GM13976 (cell line): ENCODE data around the gene STK32B.

Experiments used
- DNase-seq: peaks from one replicate; pipeline ENCODE4 v3.0.0; 2012; ENCODE audit warnings: low spot score
- CTCF ChIP-seq: IDR thresholded peaks from 2 replicates; pipeline ENCODE4 v1.5.1; 2012; ENCODE audit warnings: borderline replicate concordance, mild to moderate bottlenecking; ENCODE audit not compliant: insufficient read depth; ENCODE audit errors: extremely low read depth, missing control alignments, control extremely low read depth
- in situ Hi-C: fragments of 300-500 bp; cut with MboI; formaldehyde crosslinking; loops from one replicate; pipeline ENCODE4 v1.12.0; 2022; ENCODE audit warnings: low sequenced_read_pairs, mixed read lengths, inconsistent platforms; ENCODE audit not compliant: unreplicated experiment

Gene STK32B

GRCh38 chr4:5098176-5098575 lies 46.9 kb downstream of the STK32B start:
- no peak for DNase-seq
- no peak for TF ChIP-seq CTCF
- in situ Hi-C loops, result no loop called here

GRCh38 chr4:5100336-5100735 lies 49.1 kb downstream of the STK32B start:
- in situ Hi-C loops, result no loop called here
- TF ChIP-seq CTCF, result no peak
- no peak for DNase-seq

- no peak for TF ChIP-seq CTCF
- in situ Hi-C loops, result no loop called here
- DNase-seq, result no peak
Observed at GRCh38 chr4:5100986-5101385, 49.7 kb downstream of the STK32B start.

DNA sequence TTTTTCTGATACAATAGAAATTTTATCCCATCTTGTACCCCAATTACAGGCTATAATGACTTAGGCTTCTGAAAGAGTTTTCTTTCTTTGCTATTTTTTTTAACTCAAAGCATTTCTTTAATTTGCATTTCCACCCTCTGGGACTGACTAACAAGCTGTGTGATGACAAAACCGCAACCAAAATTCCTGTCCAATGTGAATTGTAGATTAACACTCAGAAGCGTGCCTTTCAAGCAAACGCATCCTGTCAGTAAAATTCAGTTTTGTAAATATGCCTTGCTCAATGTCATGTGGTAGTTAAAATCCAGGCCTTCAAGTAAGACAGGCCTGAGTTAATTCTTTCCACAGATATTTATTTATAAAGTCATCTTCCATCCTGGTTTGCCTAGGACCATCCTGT lies 50.3 kb downstream of the STK32B start:
- no peak for DNase-seq
- TF ChIP-seq CTCF, result no peak
- in situ Hi-C loops, result no loop called here

- no peak for DNase-seq
- TF ChIP-seq CTCF, result no peak
- in situ Hi-C loops, result no loop called here
Observed at GRCh38 chr4:5110901-5111300, 59.6 kb downstream of the STK32B start.

DNA sequence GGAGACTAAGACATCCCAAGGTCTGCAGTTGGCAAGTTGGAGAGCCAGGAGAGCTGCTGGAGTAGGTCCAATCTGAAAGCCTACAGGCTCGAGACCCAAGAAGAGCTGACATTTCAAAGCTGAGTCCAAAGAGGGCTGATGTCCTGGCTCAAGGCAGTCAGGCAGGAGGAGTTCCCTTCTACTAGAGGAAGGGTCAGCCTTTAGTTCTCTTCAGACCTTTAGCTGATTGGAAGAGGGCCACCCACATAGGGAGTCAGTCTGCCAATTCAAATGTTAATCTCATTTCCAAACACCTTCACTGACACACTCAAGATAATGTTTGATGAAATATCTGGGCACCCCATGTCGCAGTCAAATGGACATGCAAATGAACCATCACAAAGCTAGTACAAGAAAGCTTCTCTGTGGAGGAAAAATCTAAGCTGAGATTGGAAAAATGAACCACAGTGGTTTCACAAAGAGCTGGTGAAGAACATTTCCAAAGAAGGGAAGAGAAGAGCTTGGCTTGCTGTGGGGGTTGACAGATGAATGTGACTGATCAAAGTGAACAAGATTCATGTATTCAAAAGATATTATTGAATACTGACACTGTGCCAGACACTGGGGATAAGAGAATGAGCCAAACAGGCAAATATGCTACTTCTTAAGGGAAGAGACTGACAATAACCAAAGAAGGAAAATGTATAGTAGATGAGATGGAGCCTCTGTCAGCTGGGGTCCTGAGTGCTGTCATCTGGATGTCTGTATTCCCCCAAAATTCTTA lies 61.2 kb downstream of the STK32B start:
- DNase-seq, result no peak
- TF ChIP-seq CTCF, result no peak
- in situ Hi-C loops, result no loop called here
